ENCODE results near the gene AKAP6. TPM values are rescaled to one million over a fixed set of nuclear protein-coding genes. Genes with fewer than 3 reads are reported as not detected.

AKAP6 gene
- total RNA-seq, 1 donor from 2014 or later, result 0.53 TPM

GRCh38 chr14:32824195-32824594, 495.1 kb downstream of the AKAP6 start:
- H3K4me1 Mint-ChIP-seq, result no peaks in the 10 kb centered on the region
- ChIA-PET POLR2A (no interaction called here), CTCF (no interaction called here)
- no peak for TF ChIP-seq CTCF (IDR thresholded peaks at IDR 0.05)
- H3K4me3 Mint-ChIP-seq, result no peak overlapping the region
- H3K36me3 Mint-ChIP-seq (ENCODE audit: low read depth), result no peaks in the 10 kb centered on the region
- ATAC-seq (ENCODE audit: low read depth) (no peak), DNase-seq (no peak)
- no peak overlapping the region for H3K27ac Mint-ChIP-seq
- H3K27me3 Mint-ChIP-seq, result no peaks in the 10 kb centered on the region
- intact Hi-C loops (cut with micrococcal nuclease), result no loop called here
- H3K9me3 Mint-ChIP-seq, result no peaks in the 10 kb centered on the region

GRCh38 chr14:32825058-32825457, 496.0 kb downstream of the AKAP6 start:
- ATAC-seq (ENCODE audit: low read depth), result no peak
- DNase-seq, result no peak
- Mint-ChIP-seq H3K4me3 (no peak overlapping the region), H3K9me3 (no peaks in the 10 kb centered on the region), H3K27me3 (no peaks in the 10 kb centered on the region), H3K4me1 (no peaks in the 10 kb centered on the region), H3K36me3 (ENCODE audit: low read depth) (no peaks in the 10 kb centered on the region), H3K27ac (no peak overlapping the region)
- no peak for TF ChIP-seq CTCF (IDR thresholded peaks at IDR 0.05)
- ChIA-PET POLR2A (no interaction called here), CTCF (no interaction called here)
- intact Hi-C loops (cut with micrococcal nuclease), result no loop called here

- no peaks in the 10 kb centered on the region for H3K27me3 Mint-ChIP-seq
- TF ChIP-seq CTCF (IDR thresholded peaks at IDR 0.05), result no peak
- no peak overlapping the region for H3K27ac Mint-ChIP-seq
- ATAC-seq (ENCODE audit: low read depth), result no peak
- POLR2A ChIA-PET, result no interaction called here
- peaks cover 3% of the 10 kb centered on the region for H3K9me3 Mint-ChIP-seq
- intact Hi-C loops (cut with micrococcal nuclease), result no loop called here
- no peak overlapping the region for H3K4me3 Mint-ChIP-seq
- H3K36me3 Mint-ChIP-seq (ENCODE audit: low read depth), result no peaks in the 10 kb centered on the region
- H3K4me1 Mint-ChIP-seq, result no peaks in the 10 kb centered on the region
- DNase-seq, result no peak
- CTCF ChIA-PET, result no interaction called here
Observed at GRCh38 chr14:32826404-32827082, 497.4 kb downstream of the AKAP6 start.

GRCh38 chr14:32827514-32827913, 498.4 kb downstream of the AKAP6 start:
- no peaks in the 10 kb centered on the region for H3K27me3 Mint-ChIP-seq
- no peaks in the 10 kb centered on the region for H3K4me1 Mint-ChIP-seq
- POLR2A ChIA-PET, result no interaction called here
- intact Hi-C loops (cut with micrococcal nuclease), result no loop called here
- peaks cover 3% of the 10 kb centered on the region for H3K9me3 Mint-ChIP-seq
- ATAC-seq (ENCODE audit: low read depth) (no peak), DNase-seq (no peak)
- H3K27ac Mint-ChIP-seq, result no peak overlapping the region
- no peak for TF ChIP-seq CTCF (IDR thresholded peaks at IDR 0.05)
- H3K36me3 Mint-ChIP-seq (ENCODE audit: low read depth), result no peaks in the 10 kb centered on the region
- no peak overlapping the region for H3K4me3 Mint-ChIP-seq
- CTCF ChIA-PET, result no interaction called here

GRCh38 chr14:32835924-32836323, 506.8 kb downstream of the AKAP6 start:
- no peak overlapping the region for H3K27ac Mint-ChIP-seq
- CTCF ChIA-PET, result no interaction called here
- ATAC-seq (ENCODE audit: low read depth) (no peak), DNase-seq (no peak)
- H3K27me3 Mint-ChIP-seq, result no peaks in the 10 kb centered on the region
- no peak overlapping the region for H3K4me3 Mint-ChIP-seq
- POLR2A ChIA-PET, result no interaction called here
- intact Hi-C loops (cut with micrococcal nuclease), result no loop called here
- H3K9me3 Mint-ChIP-seq, result no peaks in the 10 kb centered on the region
- no peaks in the 10 kb centered on the region for H3K36me3 Mint-ChIP-seq (ENCODE audit: low read depth)
- TF ChIP-seq CTCF (IDR thresholded peaks at IDR 0.05), result no peak
- no peaks in the 10 kb centered on the region for H3K4me1 Mint-ChIP-seq
